GM23338 (cell line): ENCODE results near the gene DHX38. TPM values are rescaled to one million over a fixed set of nuclear protein-coding genes. Genes with fewer than 3 reads are reported as not detected.
"Not testable (repeated sequence)": the region's sequence is repeated elsewhere in the genome, so short reads cannot be mapped to it uniquely, and the experiment has no call there.

Experiments
- ATAC-seq: fragments of 200-7000 bp; cut with Tn5 transposase; 3 replicates; pipeline ENCODE4 v1.9.1; 2020
- DNase-seq: peaks from one replicate; pipeline ENCODE4 v3.0.0-alpha.2; 2015; ENCODE audit warnings: low spot score
- H2AFZ ChIP-seq: fragments of 200-600 bp; sonication (generic); 2 replicates; pipeline ENCODE4 v1.8.0; 2016; ENCODE audit warnings: antibody characterized with exemption, mild to moderate bottlenecking, moderate library complexity
- H3F3A ChIP-seq: fragments of 200-600 bp; sonication (generic); replicated peaks from 2 replicates; pipeline ENCODE4 v1.8.0; 2017; ENCODE audit warnings: antibody characterized with exemption, mixed run types, low read depth
- H3K27ac ChIP-seq: fragments of 200-600 bp; sonication (generic); 2 replicates; pipeline ENCODE4 v1.6.1; 2016; ENCODE audit warnings: low read depth
- H3K27me3 ChIP-seq: fragments of 200-600 bp; sonication (generic); 2 replicates; pipeline ENCODE4 v1.8.0; 2016; ENCODE audit warnings: mild to moderate bottlenecking, mixed run types, moderate library complexity; ENCODE audit not compliant: insufficient read depth
- H3K36me3 ChIP-seq: fragments of 200-600 bp; sonication (generic); 2 replicates; pipeline ENCODE4 v1.8.0; 2016; ENCODE audit warnings: mild to moderate bottlenecking; ENCODE audit not compliant: insufficient read depth
- H3K4me1 ChIP-seq: fragments of 200-600 bp; sonication (generic); 2 replicates; pipeline ENCODE4 v1.8.0; 2016; ENCODE audit warnings: mild to moderate bottlenecking, moderate library complexity; ENCODE audit not compliant: insufficient read depth
- H3K4me2 ChIP-seq: fragments of 200-600 bp; sonication (generic); 2 replicates; pipeline ENCODE4 v1.7.1; 2017; ENCODE audit warnings: mixed run types
- H3K4me3 ChIP-seq: fragments of 200-600 bp; sonication (generic); 2 replicates; pipeline ENCODE4 v1.6.1; 2016; ENCODE audit warnings: mixed run types
- H3K79me2 ChIP-seq: fragments of 200-600 bp; sonication (generic); replicated peaks from 2 replicates; pipeline ENCODE4 v1.8.0; 2017; ENCODE audit warnings: mild to moderate bottlenecking; ENCODE audit not compliant: insufficient read depth
- H3K9me2 ChIP-seq: fragments of 200-600 bp; sonication (generic); 2 replicates; pipeline ENCODE4 v1.8.0; 2017; ENCODE audit not compliant: insufficient read depth
- H4K20me1 ChIP-seq: fragments of 200-600 bp; sonication (generic); replicated peaks from 2 replicates; pipeline ENCODE4 v1.8.0; 2017; ENCODE audit warnings: mild to moderate bottlenecking; ENCODE audit not compliant: insufficient read depth
- H3K27ac Mint-ChIP-seq: 2 replicates; pipeline ENCODE4 v1.8.0; 2020; ENCODE audit warnings: inconsistent platforms, mild to moderate bottlenecking, moderate library complexity, mixed read lengths
- H3K27me3 Mint-ChIP-seq: 3 replicates; pipeline ENCODE4 v1.8.0; 2022; ENCODE audit warnings: low read depth, mild to moderate bottlenecking, moderate library complexity, mixed read lengths, inconsistent platforms; ENCODE audit not compliant: insufficient read depth, poor library complexity
- H3K36me3 Mint-ChIP-seq: 3 replicates; pipeline ENCODE4 v1.8.0; 2021; ENCODE audit warnings: low read depth, mild to moderate bottlenecking, inconsistent platforms, moderate library complexity, mixed read lengths
- H3K4me1 Mint-ChIP-seq: 3 replicates; pipeline ENCODE4 v1.8.0; 2020; ENCODE audit warnings: mild to moderate bottlenecking, inconsistent platforms, mixed read lengths
- H3K4me3 Mint-ChIP-seq: 3 replicates; pipeline ENCODE4 v1.8.0; 2021; ENCODE audit warnings: moderate library complexity, mild to moderate bottlenecking, inconsistent platforms, mixed read lengths
- H3K9me3 Mint-ChIP-seq: 3 replicates; pipeline ENCODE4 v1.8.0; 2020; ENCODE audit warnings: moderate library complexity, mild to moderate bottlenecking, inconsistent platforms, mixed read lengths
- CREB1 ChIP-seq: fragments of 250-450 bp; sonication (Bioruptor Pico); IDR thresholded peaks from 2 replicates; pipeline ENCODE4 v1.5.0; 2020; ENCODE audit warnings: low read depth, mild to moderate bottlenecking, moderate library complexity
- CTCF ChIP-seq, 2 experiments: fragments of 200-600 bp in 1 of 2; sonication (generic) in 1 of 2; conservative IDR thresholded peaks; 2 replicates each; pipeline versions ENCODE4 v1.5.1 to v1.6.1; 2016 to 2017; ENCODE audit warnings: antibody characterized with exemption in 2 of 2, low read depth in 2 of 2, mild to moderate bottlenecking in 2 of 2, moderate library complexity in 1 of 2
- POLR2AphosphoS5 ChIP-seq: IDR thresholded peaks from 2 replicates; pipeline ENCODE4 v1.6.1; 2016; ENCODE audit warnings: antibody characterized with exemption, low read depth
- REST ChIP-seq: IDR thresholded peaks from one replicate; pipeline ENCODE4 v1.6.1; 2018; ENCODE audit warnings: antibody characterized with exemption; ENCODE audit not compliant: unreplicated experiment
- polyA plus RNA-seq: library from polyadenylated mRNA; unstranded; fragments of >200 nt; fragmentation: Nextera tagmentation; extraction: Ambion mirVana; gene quantifications from 2 replicates; pipeline ENCODE4 v1.2.1, GENCODE V29; 2016
- total RNA-seq: library from RNA; depleted of rRNA; stranded (reverse); fragments of >200 nt; shearing (Covaris generic); gene quantifications from 2 replicates; pipeline ENCODE4 v1.2.3, GENCODE V29; 2014

The DHX38 gene
- total and polyA plus RNA-seq, 2 experiments from 2014 or later, result 31.4 to 46.4 TPM

- no peaks in the 10 kb centered on the region for H3K36me3 ChIP-seq
- no peaks in the 10 kb centered on the region for H3K79me2 ChIP-seq
- H3K4me1 ChIP-seq, result no peaks in the 10 kb centered on the region
- no peaks in the 10 kb centered on the region for H4K20me1 ChIP-seq
- Mint-ChIP-seq H3K9me3 (peaks cover 16% of the 10 kb centered on the region), H3K27me3 (peaks cover 5% of the 10 kb centered on the region), H3K4me1 (no peaks in the 10 kb centered on the region), H3K27ac (no peak overlapping the region), H3K36me3 (0 out of 3 replicates have a peak, but pooled peaks cover 4% of the 10 kb centered on the region), H3K4me3 (no peak overlapping the region)
- DNase-seq (no peak), ATAC-seq (no peak)
- no peak overlapping the region for H3K27ac ChIP-seq
- no peak overlapping the region for H3K4me2 ChIP-seq
- H3K9me2 ChIP-seq, result no peaks in the 10 kb centered on the region
- H2AFZ ChIP-seq, result no peak overlapping the region
- TF ChIP-seq CREB1 (CRISPR knock-in tag) (no peak), POLR2AphosphoS5 (no peak), CTCF (conservative IDR thresholded peaks at IDR 0.05; ENCODE audit: low read depth in 2 of 2) (no peak), REST (no peak)
- no peak overlapping the region for H3K4me3 ChIP-seq
- no peaks in the 10 kb centered on the region for H3F3A ChIP-seq
- H3K27me3 ChIP-seq, result no peaks in the 10 kb centered on the region
Observed at GRCh38 chr16:72051818-72052217, 41.8 kb upstream of the DHX38 start.

GRCh38 chr16:72054254-72054847 is 39.3 kb upstream of the DHX38 start, which contains the start of gene HP:
Gene HP, plus strand, starts transcription at chr16:72054505. Its CDS starts 148 bp downstream, at chr16:72054653.
- not testable (repeated sequence) for H3K9me3 Mint-ChIP-seq, ATAC-seq, H2AFZ ChIP-seq, H3K4me3 ChIP-seq, H3F3A ChIP-seq, H3K27ac Mint-ChIP-seq, H3K36me3 ChIP-seq, H3K27me3 ChIP-seq, H4K20me1 ChIP-seq, H3K4me3 Mint-ChIP-seq, H3K79me2 ChIP-seq, H3K4me1 Mint-ChIP-seq, H3K9me2 ChIP-seq, H3K36me3 Mint-ChIP-seq, H3K27me3 Mint-ChIP-seq, H3K4me1 ChIP-seq, H3K27ac ChIP-seq, DNase-seq, H3K4me2 ChIP-seq
